GM21423 (cell line): ENCODE data around the gene MEIS2.

Experiments
- ATAC-seq: cut with Tn5 transposase; IDR thresholded peaks from one replicate; pipeline ENCODE4 v1.9.1; 2021; ENCODE audit warnings: mild to moderate bottlenecking, moderate library complexity; ENCODE audit not compliant: unreplicated experiment

The MEIS2 gene

DNA sequence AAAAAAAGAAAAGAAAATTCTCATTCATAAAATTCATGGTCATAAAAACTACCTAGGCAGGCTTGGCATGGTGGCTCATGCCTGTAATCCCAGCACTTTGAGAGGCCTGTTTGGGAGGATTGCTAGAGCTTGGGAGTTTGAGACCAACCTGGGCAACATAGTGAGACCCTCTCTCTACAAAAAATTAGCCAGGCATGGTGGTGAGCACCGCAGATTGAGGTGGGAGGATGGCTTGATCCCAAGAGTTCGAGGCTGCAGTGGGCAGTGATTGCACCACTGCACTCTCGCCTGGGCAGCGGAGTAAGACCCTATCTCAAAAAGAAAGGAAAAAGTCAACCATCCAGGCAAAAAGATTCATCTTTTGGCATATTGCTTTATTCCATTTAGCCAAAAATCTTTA lies 58.5 kb downstream of the MEIS2 start:
- ATAC-seq = no peak

DNA sequence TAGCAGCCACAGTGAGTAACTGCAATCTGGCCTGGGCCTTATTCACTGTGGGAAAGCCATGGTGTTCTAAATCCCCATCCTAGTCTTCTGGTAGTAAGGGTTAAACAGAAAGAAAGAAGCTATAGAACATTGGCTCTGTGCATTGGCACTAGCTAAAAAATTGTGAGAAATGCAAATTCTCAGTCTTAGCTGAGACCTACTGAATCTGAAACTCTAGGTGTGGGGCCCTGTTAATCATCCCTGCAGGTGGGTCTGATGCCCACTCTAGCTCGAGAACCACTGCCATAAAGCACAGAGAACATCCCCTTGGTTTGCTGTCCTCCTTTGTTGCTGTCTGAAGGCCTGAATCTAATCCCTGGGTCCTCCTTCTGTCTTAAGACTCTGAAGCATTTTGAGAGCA lies 59.3 kb downstream of the MEIS2 start:
- ATAC-seq = no peak

- ATAC-seq = no peak
Measured at GRCh38 chr15:37040072-37040742, 60.1 kb downstream of the MEIS2 start.

DNA sequence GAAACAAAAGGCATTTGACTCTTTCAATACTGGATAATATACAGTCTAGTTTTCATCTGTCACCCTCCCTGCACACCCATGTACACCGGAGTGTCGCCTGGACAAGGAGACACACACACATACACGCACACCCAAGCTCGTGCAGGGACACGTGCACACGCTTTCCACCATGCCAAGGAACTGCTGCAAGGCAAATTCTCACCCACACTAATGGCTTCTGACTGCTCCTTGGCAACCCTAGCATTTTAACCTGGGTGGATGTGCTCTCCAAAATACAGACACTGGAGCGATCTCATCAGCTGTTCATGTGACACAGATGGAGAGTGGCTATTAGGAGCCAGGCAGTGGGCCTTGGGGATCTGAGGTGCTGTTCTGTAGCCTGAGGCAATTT lies 61.6 kb downstream of the MEIS2 start:
- ATAC-seq = no peak

GRCh38 chr15:37037850-37038715 lies 62.3 kb downstream of the MEIS2 start:
- no peak for ATAC-seq

DNA sequence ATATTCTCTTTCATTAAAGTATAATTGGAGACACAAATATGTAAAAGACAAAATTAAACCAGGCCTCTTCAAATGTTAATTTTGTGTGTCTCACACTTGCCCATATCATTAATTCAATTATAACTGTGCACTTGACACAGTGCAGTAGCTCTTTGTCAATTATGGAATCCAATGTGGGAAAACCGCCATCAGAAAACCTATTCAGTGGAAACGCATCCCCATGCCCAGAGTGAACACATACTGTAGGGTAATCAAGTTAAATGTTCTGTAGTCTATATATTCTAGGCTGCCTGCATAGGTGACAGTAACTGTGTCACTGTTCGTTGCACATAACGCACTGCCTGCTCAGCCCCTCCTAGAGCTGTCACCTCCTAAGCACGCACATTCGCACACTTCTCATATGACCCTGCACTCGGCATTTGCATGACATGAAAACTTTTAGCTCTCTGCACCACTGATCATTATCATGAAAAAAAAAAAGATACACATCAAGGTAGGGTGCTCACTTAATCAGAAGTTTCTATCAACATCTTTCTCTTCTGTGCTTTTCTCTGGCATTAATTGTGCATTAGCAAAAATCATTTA lies 63.2 kb downstream of the MEIS2 start:
- ATAC-seq = no peak

- ATAC-seq = no peak
Measured at GRCh38 chr15:37034835-37035748, 65.3 kb downstream of the MEIS2 start.

DNA sequence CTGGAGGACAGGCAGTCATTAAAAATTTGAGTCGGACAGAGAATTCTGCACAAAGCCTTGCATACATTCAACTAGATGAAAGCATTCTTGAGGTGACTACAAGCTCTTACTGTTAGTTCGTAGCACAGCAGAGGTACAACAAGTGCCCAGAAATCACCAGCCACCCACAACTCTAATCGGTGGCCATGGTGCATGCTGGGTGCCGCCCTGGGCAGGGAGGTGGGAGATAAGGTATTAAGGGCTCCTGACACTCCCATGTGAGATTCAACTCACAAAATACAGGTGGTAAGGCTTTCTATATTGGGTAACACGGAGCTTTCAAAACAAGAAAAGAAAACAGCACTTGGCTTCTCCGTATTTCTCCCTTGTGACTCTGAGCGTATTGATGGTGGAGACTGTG lies 66.0 kb downstream of the MEIS2 start:
- ATAC-seq = no peak

DNA sequence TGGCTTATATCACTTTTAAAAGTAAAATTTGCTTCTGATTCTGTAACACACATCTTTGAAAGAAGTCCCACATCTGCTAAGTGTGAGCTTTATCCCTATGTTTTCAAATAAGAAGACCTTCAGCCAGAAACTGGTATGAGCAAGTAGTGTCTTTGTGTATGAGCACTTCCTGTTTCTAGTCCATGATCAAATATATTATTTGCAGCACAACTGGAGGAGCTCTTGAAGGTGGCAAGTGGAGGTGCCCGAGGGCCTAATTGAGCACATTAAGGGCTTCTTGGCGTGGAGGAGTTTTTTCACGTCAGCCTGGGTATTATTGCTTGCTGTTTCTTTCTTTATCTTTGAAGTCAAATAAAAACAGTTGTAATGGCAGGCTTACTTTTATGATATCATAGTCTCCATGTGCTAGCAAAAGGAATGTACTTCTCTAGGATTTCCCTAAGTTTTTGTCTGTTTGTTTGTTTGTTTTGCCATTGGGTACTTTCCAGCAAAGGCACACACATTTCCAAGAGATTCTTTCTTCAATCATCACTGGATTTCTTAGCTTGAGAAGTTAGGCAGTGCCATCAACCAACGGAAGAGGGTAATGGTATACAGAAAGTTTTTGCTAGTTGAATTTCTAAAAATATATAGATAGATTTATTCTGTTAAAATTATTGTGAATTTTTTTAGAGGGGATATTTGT lies 68.1 kb downstream of the MEIS2 start:
- ATAC-seq = no peak

GRCh38 chr15:37031198-37031597 lies 69.2 kb downstream of the MEIS2 start:
- no peak for ATAC-seq

- no peak for ATAC-seq
Measured at GRCh38 chr15:37028625-37029296, 71.6 kb downstream of the MEIS2 start.

- no peak for ATAC-seq
Measured at GRCh38 chr15:37020852-37021251, 79.5 kb downstream of the MEIS2 start.

- no peak for ATAC-seq
Measured at GRCh38 chr15:37019479-37020433, 80.6 kb downstream of the MEIS2 start.

DNA sequence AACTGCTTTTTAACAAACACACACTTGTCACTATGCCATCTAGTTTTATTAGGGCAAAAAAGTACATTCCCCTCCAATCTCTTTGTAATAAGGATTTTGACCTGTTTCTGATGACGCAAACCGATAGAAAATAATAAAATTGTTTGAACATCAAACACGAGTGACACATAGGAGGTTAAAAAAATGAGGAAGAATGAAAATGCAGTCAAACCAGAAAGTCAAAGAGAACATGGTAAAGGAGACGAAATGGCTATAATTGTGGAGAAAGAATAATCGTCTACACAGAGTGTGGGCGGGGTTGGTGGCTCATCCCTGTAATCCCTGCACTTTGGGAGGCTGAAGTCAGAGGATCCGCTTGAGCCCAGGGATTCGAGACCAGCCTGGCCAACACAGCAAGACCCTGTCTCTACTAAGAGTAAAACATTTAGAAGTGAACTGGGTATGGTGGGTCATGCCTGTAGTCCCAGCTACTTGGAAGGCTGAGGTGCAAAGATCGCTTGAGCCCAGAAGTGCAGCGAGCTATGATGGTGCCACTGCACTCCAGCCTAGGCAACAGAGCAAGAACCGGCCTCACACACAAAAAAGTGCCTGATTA lies 83.2 kb downstream of the MEIS2 start:
- ATAC-seq = no peak

DNA sequence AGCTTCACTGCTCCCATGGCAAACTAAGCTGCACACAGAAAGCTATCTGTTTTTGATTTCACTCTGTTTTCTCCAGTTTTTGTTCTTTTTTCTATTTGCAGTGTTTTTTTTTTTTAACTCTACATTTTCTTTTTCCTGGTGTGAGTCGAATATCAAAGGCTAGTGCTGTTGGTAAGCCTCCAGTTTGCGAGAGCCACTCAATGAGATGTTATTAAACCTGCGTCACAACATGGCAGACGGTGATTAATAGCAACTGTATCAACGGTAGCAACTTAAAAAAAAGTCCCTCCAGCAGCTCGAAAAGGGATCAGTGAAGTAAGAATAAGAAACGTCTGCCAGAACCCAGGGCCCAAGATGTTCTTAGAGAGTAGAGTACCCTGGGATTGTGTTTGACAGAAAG lies 84.1 kb downstream of the MEIS2 start:
- no peak for ATAC-seq

DNA sequence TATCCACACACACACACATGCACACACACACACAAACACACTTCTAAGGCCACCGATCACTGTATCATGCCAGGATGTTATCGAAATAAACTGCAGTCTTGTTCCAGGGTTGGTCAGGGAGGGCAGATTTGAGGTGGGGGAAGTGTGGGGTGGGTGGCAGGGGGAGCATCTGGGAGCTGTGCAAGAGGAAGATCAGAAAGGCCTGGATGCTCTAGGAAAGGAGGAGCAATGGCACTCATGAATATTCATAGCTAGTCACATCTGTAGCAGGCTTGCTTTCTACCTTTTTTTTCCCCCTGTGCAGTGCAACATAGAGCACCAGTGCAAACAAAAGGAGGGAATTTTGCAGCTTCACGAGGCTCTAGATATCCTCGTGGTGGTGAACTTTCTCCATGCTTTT lies 84.9 kb downstream of the MEIS2 start:
- no peak for ATAC-seq

DNA sequence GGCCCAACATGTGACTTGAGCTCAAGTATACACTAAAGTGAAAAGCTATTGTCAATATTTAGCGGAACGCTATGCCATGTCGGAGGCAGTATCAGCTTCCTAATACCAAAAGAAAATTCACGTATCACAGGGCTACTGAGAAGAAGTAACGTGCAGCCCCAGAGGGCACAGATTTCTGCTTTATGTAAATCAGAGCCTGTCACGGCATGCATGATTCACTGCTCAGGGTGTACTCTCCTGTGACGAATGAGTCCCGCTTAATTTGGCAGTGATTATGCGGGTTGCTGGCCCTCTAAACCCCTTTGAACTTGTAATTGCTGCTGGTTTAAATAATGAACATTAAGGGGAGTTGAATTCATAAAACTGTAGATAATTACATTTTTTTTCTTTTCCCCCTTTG lies 85.3 kb downstream of the MEIS2 start:
- no peak for ATAC-seq

- ATAC-seq = no peak
Measured at GRCh38 chr15:37014566-37014965, 85.8 kb downstream of the MEIS2 start.
